Effector memory CD4-positive, alpha-beta T cell (primary cell): Measurements from ENCODE around the gene C1orf105.

Source experiments
- DNase-seq, 3 donors: peaks; one replicate each; pipeline ENCODE4 v3.0.0-alpha.2; 2020
- H3K27ac ChIP-seq: 2 replicates; pipeline ENCODE4 v1.7.0; 2013; ENCODE audit warnings: mild to moderate bottlenecking, low read length, moderate library complexity; ENCODE audit not compliant: insufficient read depth, poor library complexity, severe bottlenecking
- H3K27me3 ChIP-seq: replicated peaks from 2 replicates; pipeline ENCODE4 v1.7.0; 2013; ENCODE audit warnings: mild to moderate bottlenecking, low read length; ENCODE audit not compliant: insufficient read depth, control insufficient read depth, poor library complexity, severe bottlenecking
- H3K36me3 ChIP-seq: 2 replicates; pipeline ENCODE4 v1.7.0; 2013; ENCODE audit warnings: mild to moderate bottlenecking, low read length, moderate library complexity; ENCODE audit not compliant: control insufficient read depth, insufficient read depth
- H3K4me1 ChIP-seq: 2 replicates; pipeline ENCODE4 v1.7.0; 2013; ENCODE audit warnings: low read length, mild to moderate bottlenecking; ENCODE audit not compliant: control insufficient read depth, insufficient read depth, poor library complexity, severe bottlenecking
- H3K4me3 ChIP-seq: 2 replicates; pipeline ENCODE4 v1.7.0; 2013; ENCODE audit warnings: low read length, low read depth, mild to moderate bottlenecking; ENCODE audit not compliant: insufficient read depth, poor library complexity, severe bottlenecking
- H3K9me3 ChIP-seq: 2 replicates; pipeline ENCODE4 v1.7.0; 2013; ENCODE audit warnings: mild to moderate bottlenecking, low read length, moderate library complexity; ENCODE audit not compliant: control insufficient read depth

The C1orf105 gene

DNA sequence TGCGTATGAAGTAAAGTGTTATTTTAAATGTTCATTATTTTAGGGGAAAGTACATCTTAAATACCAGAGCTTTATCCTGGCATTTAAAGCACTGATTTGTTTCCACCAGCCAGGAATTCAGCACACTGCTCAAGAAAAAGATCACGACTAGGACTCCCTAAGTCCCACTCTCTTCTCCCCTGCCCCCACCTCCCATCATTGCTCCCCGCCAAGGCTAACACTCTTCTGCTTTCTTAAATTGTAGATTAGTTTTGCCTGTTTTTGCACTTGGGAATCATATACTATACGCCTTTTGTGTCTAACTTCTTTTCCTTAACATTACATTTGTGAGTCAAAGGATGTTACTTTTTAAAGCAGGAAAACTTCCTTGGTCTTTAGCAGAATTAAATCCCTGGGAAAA lies 37.5 kb upstream of the C1orf105 start:
- H3K9me3 ChIP-seq: no peaks in the 10 kb centered on the region
- H3K27ac ChIP-seq: no peak overlapping the region
- no peaks in the 10 kb centered on the region for H3K27me3 ChIP-seq
- H3K36me3 ChIP-seq: no peaks in the 10 kb centered on the region
- peaks cover 13% of the 10 kb centered on the region for H3K4me1 ChIP-seq
- DNase-seq: no peak
- H3K4me3 ChIP-seq: no peak overlapping the region

- H3K27me3 ChIP-seq: no peaks in the 10 kb centered on the region
- no peaks in the 10 kb centered on the region for H3K36me3 ChIP-seq
- DNase-seq: no peak
- no peaks in the 10 kb centered on the region for H3K9me3 ChIP-seq
- H3K4me3 ChIP-seq: no peak overlapping the region
- H3K27ac ChIP-seq: no peak overlapping the region
- peaks cover 13% of the 10 kb centered on the region for H3K4me1 ChIP-seq
Measured at GRCh38 chr1:172383536-172383935, 36.9 kb upstream of the C1orf105 start.

- Histone ChIP-seq H3K27me3 (no peaks in the 10 kb centered on the region), H3K27ac (no peak overlapping the region), H3K9me3 (no peaks in the 10 kb centered on the region), H3K4me3 (no peak overlapping the region), H3K36me3 (no peaks in the 10 kb centered on the region), H3K4me1 (peaks cover 7% of the 10 kb centered on the region)
- DNase-seq: no peak
Measured at GRCh38 chr1:172384656-172385055, 35.8 kb upstream of the C1orf105 start.

DNA sequence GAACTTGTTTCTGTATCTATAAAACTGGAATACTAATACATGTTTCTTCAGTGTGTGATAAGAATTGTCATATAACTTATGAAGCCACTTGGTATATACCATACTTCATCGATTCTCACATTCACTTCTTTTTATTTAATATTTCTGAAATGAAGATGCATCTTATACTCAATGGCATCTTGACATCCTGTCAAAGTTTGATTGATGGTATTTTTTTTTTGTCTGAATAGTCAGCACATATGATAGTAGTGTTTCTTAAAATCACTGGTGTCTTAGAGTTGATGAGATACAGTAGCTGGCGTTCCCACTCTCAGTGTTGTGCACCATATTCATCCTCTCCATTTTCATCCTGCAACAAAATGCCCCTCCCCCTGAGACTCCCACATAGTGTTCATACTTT lies 34.4 kb upstream of the C1orf105 start:
- Histone ChIP-seq H3K9me3 (no peaks in the 10 kb centered on the region), H3K4me1 (no peaks in the 10 kb centered on the region), H3K27ac (no peak overlapping the region), H3K27me3 (no peaks in the 10 kb centered on the region), H3K36me3 (no peaks in the 10 kb centered on the region), H3K4me3 (no peak overlapping the region)
- no peak for DNase-seq

GRCh38 chr1:172388490-172388889 lies 32.0 kb upstream of the C1orf105 start:
- H3K4me1 ChIP-seq: no peaks in the 10 kb centered on the region
- H3K9me3 ChIP-seq: no peaks in the 10 kb centered on the region
- DNase-seq: no peak
- no peak overlapping the region for H3K4me3 ChIP-seq
- H3K27me3 ChIP-seq: no peaks in the 10 kb centered on the region
- no peak overlapping the region for H3K27ac ChIP-seq
- no peaks in the 10 kb centered on the region for H3K36me3 ChIP-seq

DNA sequence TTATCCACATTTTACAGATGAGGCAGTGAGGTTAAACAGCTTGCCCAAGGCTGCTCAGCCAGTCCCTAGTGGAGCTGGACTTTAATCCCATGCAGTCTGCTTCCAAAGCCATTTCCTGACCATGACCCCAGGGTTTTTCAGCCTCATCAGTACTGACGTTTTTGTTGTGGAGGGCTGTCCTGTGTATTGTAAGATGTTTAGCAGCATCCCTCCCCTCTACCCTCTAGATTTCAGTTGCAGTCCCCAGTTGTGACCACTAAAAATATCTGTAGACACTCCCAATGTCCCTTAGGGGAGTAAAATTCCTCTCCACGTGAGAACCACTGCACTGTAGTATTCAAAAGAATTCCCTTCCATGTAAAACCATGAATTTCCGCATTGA lies 30.2 kb upstream of the C1orf105 start:
- Histone ChIP-seq H3K4me3 (no peak overlapping the region), H3K9me3 (no peaks in the 10 kb centered on the region), H3K36me3 (no peaks in the 10 kb centered on the region), H3K4me1 (peaks cover 5% of the 10 kb centered on the region), H3K27me3 (no peaks in the 10 kb centered on the region), H3K27ac (no peak overlapping the region)
- no peak for DNase-seq

GRCh38 chr1:172390683-172391551 lies 29.6 kb upstream of the C1orf105 start:
- H3K4me3 ChIP-seq: no peak overlapping the region
- H3K9me3 ChIP-seq: no peaks in the 10 kb centered on the region
- H3K27ac ChIP-seq: no peak overlapping the region

DNA sequence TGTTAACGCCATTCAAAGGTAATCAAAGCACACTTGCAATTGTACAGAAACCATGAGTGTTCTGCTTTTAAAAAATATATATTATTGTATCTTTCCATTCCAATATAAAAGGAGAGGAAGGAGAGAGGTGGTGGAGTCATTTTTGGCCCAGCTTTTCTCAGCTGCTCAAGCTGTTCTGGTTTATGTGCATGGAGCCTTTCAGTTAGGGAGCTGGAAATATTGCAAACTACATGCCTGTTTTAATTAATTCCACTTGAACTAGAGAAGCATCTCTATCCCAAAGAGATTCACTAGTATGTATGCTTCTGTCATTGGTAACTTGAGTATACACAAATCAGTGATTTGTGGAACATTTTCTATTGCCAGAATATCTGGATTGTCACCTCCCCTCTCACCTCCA lies 28.5 kb upstream of the C1orf105 start:
- Histone ChIP-seq H3K9me3 (no peaks in the 10 kb centered on the region), H3K27ac (no peak overlapping the region), H3K36me3 (no peaks in the 10 kb centered on the region), H3K27me3 (no peaks in the 10 kb centered on the region), H3K4me1 (peaks cover 5% of the 10 kb centered on the region), H3K4me3 (no peak overlapping the region)
- DNase-seq: no peak

More at GRCh38 chr1:172390683-172391551, 29.6 kb upstream of the C1orf105 start:
- Histone ChIP-seq H3K36me3 (no peaks in the 10 kb centered on the region), H3K27me3 (no peaks in the 10 kb centered on the region), H3K4me1 (peaks cover 5% of the 10 kb centered on the region)
- no peak for DNase-seq

DNA sequence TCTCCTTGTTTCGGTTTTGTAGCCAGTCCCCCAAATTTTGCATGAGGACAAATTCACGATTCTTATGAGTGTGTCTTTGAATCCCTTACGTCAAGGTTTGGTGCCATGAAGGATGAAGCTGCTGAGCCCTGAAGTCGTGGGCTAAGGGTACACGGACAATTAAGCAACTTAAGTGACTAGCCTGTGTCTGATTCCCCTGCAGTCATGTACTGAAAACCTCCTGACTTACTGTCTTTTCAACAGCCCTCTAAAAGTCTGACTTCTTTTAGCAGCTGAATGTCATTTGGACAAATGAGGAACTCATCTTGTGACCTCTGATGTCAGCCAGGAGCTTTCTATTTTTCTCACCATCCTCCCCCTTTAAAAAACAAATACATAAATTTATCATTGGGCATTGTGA lies 27.1 kb upstream of the C1orf105 start:
- H3K4me1 ChIP-seq: peaks cover 5% of the 10 kb centered on the region
- H3K9me3 ChIP-seq: no peaks in the 10 kb centered on the region
- no peak overlapping the region for H3K27ac ChIP-seq
- H3K4me3 ChIP-seq: no peak overlapping the region
- H3K27me3 ChIP-seq: no peaks in the 10 kb centered on the region
- DNase-seq: no peak
- no peaks in the 10 kb centered on the region for H3K36me3 ChIP-seq

GRCh38 chr1:172394141-172394751 lies 26.2 kb upstream of the C1orf105 start:
- no peaks in the 10 kb centered on the region for H3K27me3 ChIP-seq
- no peaks in the 10 kb centered on the region for H3K36me3 ChIP-seq
- no peaks in the 10 kb centered on the region for H3K9me3 ChIP-seq
- peak overlapping the region; percentile 56 for H3K27ac ChIP-seq
- peak overlapping the region; percentile 19 for H3K4me3 ChIP-seq
- DNase-seq: peak; percentile 12 to 46 (median 22)
- H3K4me1 ChIP-seq: peaks cover 5% of the 10 kb centered on the region
